Measurements from ENCODE around the gene MEF2C. TPM values are rescaled to one million over a fixed set of nuclear protein-coding genes. Genes with fewer than 3 reads are reported as not detected.

The MEF2C gene
- total RNA-seq, 1 experiment from 2014 or later, result 13.0 TPM

GRCh38 chr5:88707216-88707965, 175.6 kb downstream of the MEF2C start:
- ChIA-PET RAD21 (ENCODE audit: low non-redundant PET in 1 of 2, low total read pairs in 2 of 2, uncharacterized antibody in 2 of 2, unreplicated experiment in 2 of 2) (no interaction called here), CTCF (interaction anchor here (1.1 to 1.8 kb wide), 2 partner anchors 16 to 17 kb away, joined by 4 read pairs; no protein-coding TSS in a partner anchor), POLR2A (no interaction called here)
- peaks cover 0 to 11% of the 10 kb centered on the region in 2 experiments; a peak in 2 of 4 replicates for H3K4me1 ChIP-seq (ENCODE audit: control insufficient read depth in 1 of 2, insufficient read depth in 2 of 2, low read length in 2 of 2)
- no peaks in the 10 kb centered on the region for H3K27me3 ChIP-seq (ENCODE audit: insufficient read depth, low read length)
- BruUV-seq (replicated peaks), result no TSS peak
- no peaks in the 10 kb centered on the region for H3K9me2 ChIP-seq (ENCODE audit: insufficient read depth)
- peak overlapping the region; percentile 16 for H2AFZ ChIP-seq (ENCODE audit: low read depth, low read length, poor library complexity, severe bottlenecking)
- H3K36me3 ChIP-seq (ENCODE audit: control insufficient read depth in 1 of 2, insufficient read depth in 2 of 2, low read length in 2 of 2), result no peaks in the 10 kb centered on the region
- H3K4me2 ChIP-seq (ENCODE audit: low read length), result peak overlapping the region; percentile 17; the same call in 1 of the 2 replicates
- no peaks in the 10 kb centered on the region for H4K20me1 ChIP-seq (ENCODE audit: insufficient read depth)
- no peaks in the 10 kb centered on the region for H3K79me2 ChIP-seq (ENCODE audit: insufficient read depth, low read length)
- no peak overlapping the region for H3K27ac ChIP-seq (ENCODE audit: low read depth, low read length)
- TF ChIP-seq POLR2AphosphoS5 (IDR thresholded peaks at IDR 0.05; ENCODE audit: low read depth, low read length) (no peak), FOSL1 (IDR thresholded peaks at IDR 0.05; ENCODE audit: low read depth) (no peak), JUND (IDR thresholded peaks at IDR 0.05) (0 out of 2 replicates have a peak, but pooled peaks have one; percentile 9), CBX3 (IDR thresholded peaks at IDR 0.05; ENCODE audit: low read depth) (0 out of 2 replicates have a peak, but pooled peaks have one; percentile 3), SIN3A (IDR thresholded peaks at IDR 0.05; ENCODE audit: low read depth) (no peak), EGR1 (IDR thresholded peaks at IDR 0.05; ENCODE audit: low read depth) (no peak), ATF3 (IDR thresholded peaks at IDR 0.05) (no peak)
- no peaks in the 10 kb centered on the region for H3K9me3 ChIP-seq (ENCODE audit: control insufficient read depth in 1 of 2, insufficient read depth in 1 of 2, low read depth in 1 of 2, low read length in 2 of 2)
- ATAC-seq (0 out of 2 replicates have a peak, but pooled peaks have one; percentile 14), DNase-seq (ENCODE audit: low read depth, low spot score) (no peak)
- intact Hi-C loops (cut with micrococcal nuclease), result no loop called here
- no peak overlapping the region for H3K4me3 ChIP-seq (replicated peaks in 1 of 2; ENCODE audit: low read depth in 1 of 2, low read length in 2 of 2)
- H3K9ac ChIP-seq (ENCODE audit: low read length), result no peak overlapping the region

- Histone ChIP-seq H3K9me3 (ENCODE audit: control insufficient read depth in 1 of 2, insufficient read depth in 1 of 2, low read depth in 1 of 2, low read length in 2 of 2) (no peaks in the 10 kb centered on the region), H3K4me3 (replicated peaks in 1 of 2; ENCODE audit: low read depth in 1 of 2, low read length in 2 of 2) (no peak overlapping the region), H3K4me2 (ENCODE audit: low read length) (no peak overlapping the region), H3K36me3 (ENCODE audit: control insufficient read depth in 1 of 2, insufficient read depth in 2 of 2, low read length in 2 of 2) (no peaks in the 10 kb centered on the region), H3K9me2 (ENCODE audit: insufficient read depth) (no peaks in the 10 kb centered on the region), H2AFZ (ENCODE audit: low read depth, low read length, poor library complexity, severe bottlenecking) (no peak overlapping the region), H4K20me1 (ENCODE audit: insufficient read depth) (no peaks in the 10 kb centered on the region), H3K79me2 (ENCODE audit: insufficient read depth, low read length) (no peaks in the 10 kb centered on the region), H3K4me1 (ENCODE audit: control insufficient read depth in 1 of 2, insufficient read depth in 2 of 2, low read length in 2 of 2) (peaks cover 0 to 3% of the 10 kb centered on the region in 2 experiments; a peak in 2 of 4 replicates), H3K9ac (ENCODE audit: low read length) (no peak overlapping the region), H3K27me3 (ENCODE audit: insufficient read depth, low read length) (no peaks in the 10 kb centered on the region), H3K27ac (ENCODE audit: low read depth, low read length) (no peak overlapping the region)
- ChIA-PET CTCF (interaction anchor here (1.4 kb wide), 1 partner anchor 11 kb away, joined by 5 read pairs; no protein-coding TSS in a partner anchor), POLR2A (no interaction called here), RAD21 (ENCODE audit: low non-redundant PET in 1 of 2, low total read pairs in 2 of 2, uncharacterized antibody in 2 of 2, unreplicated experiment in 2 of 2) (interaction anchor here in 1 of 2 experiments (0.7 kb wide), 1 partner anchor 11 kb away, joined by 7 read pairs; no protein-coding TSS in a partner anchor)
- ATAC-seq, result no peak
- no peak for TF ChIP-seq CEBPB (IDR thresholded peaks at IDR 0.05; ENCODE audit: low read depth)
- TF ChIP-seq ZBTB33 (IDR thresholded peaks at IDR 0.05; ENCODE audit: extremely low read depth, insufficient replicate concordance, low read length), result no peak
- no peak for TF ChIP-seq CTCF (IDR thresholded peaks at IDR 0.05 in 2 of 3, conservative IDR thresholded peaks at IDR 0.05 in 1 of 3; ENCODE audit: borderline replicate concordance in 1 of 3, insufficient read depth in 1 of 3, low read depth in 2 of 3, low read length in 2 of 3)
- TF ChIP-seq POLR2A (IDR thresholded peaks at IDR 0.05; ENCODE audit: borderline replicate concordance, extremely low read depth, insufficient read depth, insufficient read length), result no peak
- no peak for TF ChIP-seq POLR2AphosphoS5 (IDR thresholded peaks at IDR 0.05; ENCODE audit: low read depth, low read length)
- no peak for DNase-seq (ENCODE audit: low read depth, low spot score)
- intact Hi-C loops (cut with micrococcal nuclease), result no loop called here
- BruUV-seq (replicated peaks), result no TSS peak
Observed at GRCh38 chr5:88702332-88702731, 180.7 kb downstream of the MEF2C start.
